Ectodermal cell (in vitro differentiated cells): ENCODE measurements around the gene GCAT.
"Not testable (repeated sequence)": the region's sequence is repeated elsewhere in the genome, so short reads cannot be mapped to it uniquely, and the experiment has no call there.

ENCODE experiments used
- H3K27ac ChIP-seq: 2 replicates; pipeline ENCODE4 v1.7.0; 2013; ENCODE audit warnings: mild to moderate bottlenecking, low read depth, low read length; ENCODE audit not compliant: insufficient read depth, poor library complexity, severe bottlenecking
- H3K27me3 ChIP-seq: 2 replicates; pipeline ENCODE4 v1.7.0; 2013; ENCODE audit warnings: mild to moderate bottlenecking, low read length; ENCODE audit not compliant: insufficient read depth, control insufficient read depth, poor library complexity, severe bottlenecking
- H3K36me3 ChIP-seq: one replicate; pipeline ENCODE4 v1.7.0; 2013; ENCODE audit warnings: low read length; ENCODE audit not compliant: control insufficient read depth, insufficient read depth
- H3K4me1 ChIP-seq: one replicate; pipeline ENCODE4 v1.7.0; 2013; ENCODE audit warnings: low read length; ENCODE audit not compliant: control insufficient read depth, insufficient read depth
- H3K4me3 ChIP-seq: 2 replicates; pipeline ENCODE4 v1.7.0; 2013; ENCODE audit warnings: low read depth, low read length, control low read depth; ENCODE audit not compliant: insufficient read depth
- H3K9me3 ChIP-seq: 2 replicates; pipeline ENCODE4 v1.7.0; 2013; ENCODE audit warnings: mild to moderate bottlenecking, low read length, moderate library complexity; ENCODE audit not compliant: control insufficient read depth
- WGBS, 2 experiments: methylation state at CpG; one replicate each; pipeline ENCODE4 v1.1.7; 2013; ENCODE audit warnings: missing lambda C conversion rate in 2 of 2; 5-methylcytosine and 5-hydroxymethylcytosine counted together

Gene GCAT

GRCh38 chr22:37781434-37782059 is 26.2 kb upstream of the GCAT start:
- 80 to 85% methylated on average over 13 of the region's 13 CpGs for WGBS, 2 experiments
- Histone ChIP-seq H3K27ac (no peak overlapping the region), H3K9me3 (no peaks in the 10 kb centered on the region), H3K27me3 (no peaks in the 10 kb centered on the region), H3K4me3 (no peak overlapping the region), H3K36me3 (no peaks in the 10 kb centered on the region), H3K4me1 (peaks cover 8% of the 10 kb centered on the region)

- no peaks in the 10 kb centered on the region for H3K27me3 ChIP-seq
- H3K4me1 ChIP-seq, result peaks cover 8% of the 10 kb centered on the region
- H3K36me3 ChIP-seq, result no peaks in the 10 kb centered on the region
- no peak overlapping the region for H3K4me3 ChIP-seq
- H3K27ac ChIP-seq, result no peak overlapping the region
- 89 to 91% methylated on average over 18 of the region's 18 CpGs for WGBS, 2 experiments
- no peaks in the 10 kb centered on the region for H3K9me3 ChIP-seq
Measured at GRCh38 chr22:37782340-37783168, 25.2 kb upstream of the GCAT start.

GRCh38 chr22:37784829-37785495 is 22.8 kb upstream of the GCAT start:
- 82 to 83% methylated on average over 11 of the region's 11 CpGs for whole genome bisulfite sequencing, 2 experiments
- Histone ChIP-seq H3K4me1 (peaks cover under 1% of the 10 kb centered on the region), H3K27ac (no peak overlapping the region)

GRCh38 chr22:37790234-37790633 is 17.5 kb upstream of the GCAT start:
- no peaks in the 10 kb centered on the region for H3K27me3 ChIP-seq
- 69 to 76% methylated on average over 2 of the region's 2 CpGs for WGBS, 2 experiments
- no peaks in the 10 kb centered on the region for H3K36me3 ChIP-seq
- no peak overlapping the region for H3K27ac ChIP-seq
- no peaks in the 10 kb centered on the region for H3K4me1 ChIP-seq
- no peaks in the 10 kb centered on the region for H3K9me3 ChIP-seq
- no peak overlapping the region for H3K4me3 ChIP-seq

More at GRCh38 chr22:37784829-37785495, 22.8 kb upstream of the GCAT start:
- H3K4me3 ChIP-seq, result no peak overlapping the region
- H3K27me3 ChIP-seq, result no peaks in the 10 kb centered on the region
- H3K36me3 ChIP-seq, result no peaks in the 10 kb centered on the region
- H3K9me3 ChIP-seq, result no peaks in the 10 kb centered on the region

GRCh38 chr22:37792494-37792893 is 15.2 kb upstream of the GCAT start:
- Histone ChIP-seq H3K36me3 (no peaks in the 10 kb centered on the region), H3K27me3 (no peaks in the 10 kb centered on the region), H3K4me3 (no peak overlapping the region), H3K27ac (no peak overlapping the region), H3K4me1 (no peaks in the 10 kb centered on the region), H3K9me3 (no peaks in the 10 kb centered on the region)
- WGBS, 2 experiments, result 97 to 98% methylated on average over 4 to 6 of the region's 6 CpGs

GRCh38 chr22:37794376-37794775 is 13.4 kb upstream of the GCAT start:
- Histone ChIP-seq H3K36me3 (no peaks in the 10 kb centered on the region), H3K9me3 (no peaks in the 10 kb centered on the region), H3K4me1 (no peaks in the 10 kb centered on the region), H3K27me3 (no peaks in the 10 kb centered on the region), H3K27ac (no peak overlapping the region), H3K4me3 (no peak overlapping the region)
- WGBS, 2 experiments, result 54 to 69% methylated on average over 2 of the region's 2 CpGs

- WGBS, 2 experiments, result 76 to 79% methylated on average over 3 of the region's 3 CpGs
- no peaks in the 10 kb centered on the region for H3K9me3 ChIP-seq
- no peaks in the 10 kb centered on the region for H3K27me3 ChIP-seq
- H3K36me3 ChIP-seq, result no peaks in the 10 kb centered on the region
- no peaks in the 10 kb centered on the region for H3K4me1 ChIP-seq
- H3K4me3 ChIP-seq, result no peak overlapping the region
- no peak overlapping the region for H3K27ac ChIP-seq
Measured at GRCh38 chr22:37796079-37796478, 11.7 kb upstream of the GCAT start.

GRCh38 chr22:37797259-37797658 is 10.5 kb upstream of the GCAT start:
- not testable (repeated sequence) for H3K27ac ChIP-seq, H3K36me3 ChIP-seq, H3K9me3 ChIP-seq, H3K27me3 ChIP-seq, H3K4me1 ChIP-seq, H3K4me3 ChIP-seq
- 93 to 94% methylated on average over 7 of the region's 7 CpGs for WGBS, 2 experiments

- 75 to 78% methylated on average over 14 of the region's 14 CpGs for WGBS, 2 experiments
- H3K27me3 ChIP-seq, result peaks cover 9% of the 10 kb centered on the region
- H3K27ac ChIP-seq, result no peak overlapping the region
- no peak overlapping the region for H3K4me3 ChIP-seq
- no peaks in the 10 kb centered on the region for H3K36me3 ChIP-seq
- H3K4me1 ChIP-seq, result peaks cover 2% of the 10 kb centered on the region
- no peaks in the 10 kb centered on the region for H3K9me3 ChIP-seq
Measured at GRCh38 chr22:37797874-37798500, 9.7 kb upstream of the GCAT start.

- H3K27ac ChIP-seq, H3K4me3 ChIP-seq, H3K9me3 ChIP-seq, H3K36me3 ChIP-seq: not testable (repeated sequence)
- Histone ChIP-seq H3K4me1 (peaks cover 15% of the 10 kb centered on the region), H3K27me3 (peaks cover 26% of the 10 kb centered on the region)
- WGBS, 2 experiments, result 80% methylated on average over 9 of the region's 9 CpGs
Measured at GRCh38 chr22:37799979-37800378, 7.8 kb upstream of the GCAT start.
